Measurements from ENCODE around the gene CMKLR1.

The CMKLR1 gene

GRCh38 chr12:108335349-108336119 lies 3.6 kb downstream of the CMKLR1 start:
- no peak for DNase-seq (ENCODE audit: low read depth)

GRCh38 chr12:108333898-108334699 lies 5.0 kb downstream of the CMKLR1 start:
- no peak for DNase-seq (ENCODE audit: low read depth)

- no peak for DNase-seq (ENCODE audit: low read depth)
These were observed 6.2 kb downstream of the CMKLR1 start for GRCh38 chr12:108332791-108333382.

GRCh38 chr12:108328420-108328819 lies 10.7 kb downstream of the CMKLR1 start:
- no peak for DNase-seq (ENCODE audit: low read depth)

GRCh38 chr12:108327621-108328344 lies 11.3 kb downstream of the CMKLR1 start:
- no peak for DNase-seq (ENCODE audit: low read depth)

GRCh38 chr12:108326254-108326750 lies 12.8 kb downstream of the CMKLR1 start:
- DNase-seq (ENCODE audit: low read depth), result no peak

GRCh38 chr12:108325549-108325948 lies 13.6 kb downstream of the CMKLR1 start:
- DNase-seq (ENCODE audit: low read depth), result no peak

GRCh38 chr12:108325018-108325358 lies 14.1 kb downstream of the CMKLR1 start:
- no peak for DNase-seq (ENCODE audit: low read depth)

- DNase-seq (ENCODE audit: low read depth), result no peak
These were observed 14.6 kb downstream of the CMKLR1 start for GRCh38 chr12:108324351-108325017.

GRCh38 chr12:108323581-108323980 lies 15.5 kb downstream of the CMKLR1 start:
- no peak for DNase-seq (ENCODE audit: low read depth)

- DNase-seq (ENCODE audit: low read depth), result no peak
These were observed 16.1 kb downstream of the CMKLR1 start for GRCh38 chr12:108322998-108323397.

GRCh38 chr12:108321688-108322087 lies 17.4 kb downstream of the CMKLR1 start:
- DNase-seq (ENCODE audit: low read depth), result no peak

- no peak for DNase-seq (ENCODE audit: low read depth)
These were observed 18.4 kb downstream of the CMKLR1 start for GRCh38 chr12:108320507-108321293.

- DNase-seq (ENCODE audit: low read depth), result no peak
These were observed 19.6 kb downstream of the CMKLR1 start for GRCh38 chr12:108319277-108320234.

- no peak for DNase-seq (ENCODE audit: low read depth)
These were observed 20.4 kb downstream of the CMKLR1 start for GRCh38 chr12:108318472-108319275.

- DNase-seq (ENCODE audit: low read depth), result no peak
These were observed 21.5 kb downstream of the CMKLR1 start for GRCh38 chr12:108317308-108318234.

Data from activated T-helper 1 cell treated with Interleukin-2 at 50 U/mL for 16 hours (primary cell).